HG02943 (cell line): ENCODE results near the gene ARHGAP20.
"Not testable (repeated sequence)": the region's sequence is repeated elsewhere in the genome, so short reads cannot be mapped to it uniquely, and the experiment has no call there.

Experiments used
- ATAC-seq: cut with Tn5 transposase; IDR thresholded peaks from one replicate; pipeline ENCODE4 v1.9.1; 2021; ENCODE audit warnings: mild to moderate bottlenecking, low read depth, moderate library complexity; ENCODE audit not compliant: unreplicated experiment

ARHGAP20 gene

DNA sequence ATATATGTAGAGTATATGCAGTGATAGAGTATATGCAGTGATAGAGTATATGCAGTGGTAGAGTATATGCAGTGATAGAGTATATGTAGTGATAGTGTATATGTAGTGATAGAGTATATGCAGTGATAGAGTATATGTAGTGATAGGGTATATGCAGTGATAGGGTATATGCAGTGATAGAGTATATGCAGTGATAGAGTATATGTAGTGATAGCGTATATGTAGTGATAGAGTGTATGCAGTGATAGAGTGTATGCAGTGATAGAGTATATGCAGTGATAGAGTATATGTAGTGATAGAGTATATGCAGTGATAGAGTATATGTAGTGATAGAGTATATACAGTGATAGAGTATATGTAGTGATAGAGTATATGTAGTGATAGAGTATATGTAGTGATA, 92.9 kb downstream of the ARHGAP20 start:
- ATAC-seq, result not testable (repeated sequence)

DNA sequence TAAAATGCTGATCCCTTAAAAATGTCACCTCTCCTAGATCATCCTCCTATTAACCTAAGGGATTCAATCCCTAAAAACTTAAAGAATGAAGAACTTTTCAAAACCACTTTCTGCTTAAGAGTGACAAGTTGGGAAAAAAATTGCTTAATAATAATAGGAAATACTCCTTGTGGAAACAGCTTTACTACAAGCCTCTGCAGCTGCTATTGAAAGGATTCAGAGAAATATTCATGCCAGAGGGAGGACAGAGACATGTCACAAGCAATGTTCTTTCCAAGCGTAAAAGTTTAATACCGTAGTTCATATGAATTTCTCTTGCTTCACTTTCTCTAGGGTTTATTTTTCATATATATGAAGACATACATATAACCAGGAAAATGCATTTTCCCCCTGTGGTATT, 98.2 kb downstream of the ARHGAP20 start:
- no peak for ATAC-seq

DNA sequence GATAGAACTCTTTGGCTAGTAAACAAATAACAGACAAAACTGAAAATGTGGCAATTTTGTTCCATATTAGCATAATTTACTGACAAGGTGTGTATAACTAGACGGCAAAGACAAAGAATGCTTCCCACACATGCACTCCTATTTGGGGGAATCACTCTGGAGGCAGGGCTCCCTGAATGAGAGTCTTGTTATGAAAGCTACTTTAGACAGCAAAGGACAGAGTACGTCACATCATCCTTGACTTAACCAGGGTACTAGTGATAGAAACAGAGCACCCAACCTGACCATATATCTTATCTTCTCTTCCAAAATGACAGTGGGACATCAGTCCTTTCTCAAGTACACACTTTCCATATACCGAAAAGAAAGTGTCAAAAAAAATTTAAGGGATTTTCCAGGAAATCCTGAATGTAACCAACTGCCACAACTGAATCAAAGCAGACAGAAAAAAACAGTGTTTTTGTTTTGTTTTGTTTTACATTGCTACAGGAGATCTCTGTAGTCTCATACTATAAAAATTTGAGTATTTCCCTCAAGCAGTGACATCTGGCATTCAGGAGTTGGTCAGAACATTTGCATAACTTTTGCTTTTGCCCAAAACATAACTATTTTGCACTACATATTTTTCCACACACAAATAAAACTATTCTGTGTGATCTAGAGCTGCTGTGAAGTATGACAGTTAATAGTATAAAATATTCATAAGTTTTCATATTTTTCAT, 98.9 kb downstream of the ARHGAP20 start:
- ATAC-seq, result no peak

DNA sequence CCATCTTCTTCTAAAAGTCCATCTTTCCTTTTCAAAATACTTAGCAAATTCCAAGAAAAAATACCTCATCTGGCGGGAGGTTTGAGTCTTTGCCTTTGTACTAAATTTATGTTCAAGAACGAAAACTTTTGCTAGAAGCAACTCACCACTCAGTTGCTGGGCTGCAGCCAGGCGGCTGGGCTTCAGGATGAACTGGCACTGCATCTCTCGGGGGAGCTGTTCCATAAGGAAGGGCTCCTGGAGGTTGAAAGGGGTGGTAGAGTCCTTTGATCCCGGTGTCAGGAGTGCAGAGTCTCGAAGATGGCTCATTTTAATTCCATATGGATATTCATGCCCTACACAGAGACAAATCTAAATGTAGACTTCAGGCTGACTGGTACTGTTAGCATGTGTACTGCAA, 105.8 kb downstream of the ARHGAP20 start:
- no peak for ATAC-seq

DNA sequence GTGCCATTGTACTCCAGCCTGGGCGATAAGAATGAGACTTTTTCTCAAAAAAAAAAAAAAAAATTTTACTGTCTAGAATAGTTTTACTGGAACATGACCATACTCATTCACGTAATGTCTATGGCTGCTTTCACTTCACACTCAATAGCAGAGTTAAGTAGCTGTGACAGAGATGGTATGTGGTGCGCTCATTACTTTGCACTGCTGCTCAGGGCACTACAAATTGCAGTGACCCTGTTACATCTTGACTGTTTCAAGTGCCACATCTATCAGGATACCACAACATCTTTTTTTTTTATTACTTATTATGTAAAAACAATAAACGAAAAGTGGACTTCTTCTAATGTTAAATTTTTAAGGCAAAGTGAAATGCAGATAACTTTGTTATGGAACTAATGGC, 110.3 kb downstream of the ARHGAP20 start:
- ATAC-seq, result no peak

DNA sequence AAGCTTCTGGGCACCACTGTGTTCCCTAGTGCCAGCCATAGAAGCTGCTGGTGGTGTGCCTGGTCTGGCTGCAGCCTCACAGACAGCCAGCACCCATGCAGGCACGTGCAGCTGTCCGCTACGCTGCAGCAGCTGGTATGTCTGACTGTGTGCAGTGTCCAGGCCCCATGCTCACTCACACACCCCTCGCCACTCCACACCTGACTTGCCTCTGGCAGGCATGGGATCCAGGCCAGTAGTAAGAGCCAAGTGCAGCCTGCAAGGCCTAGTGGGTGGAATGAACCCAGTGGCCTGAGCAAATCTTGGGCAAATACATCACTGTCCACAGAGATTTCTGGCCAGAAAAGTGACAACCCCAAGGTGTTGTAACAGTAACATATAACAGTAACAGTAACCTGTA, 111.9 kb downstream of the ARHGAP20 start:
- no peak for ATAC-seq

DNA sequence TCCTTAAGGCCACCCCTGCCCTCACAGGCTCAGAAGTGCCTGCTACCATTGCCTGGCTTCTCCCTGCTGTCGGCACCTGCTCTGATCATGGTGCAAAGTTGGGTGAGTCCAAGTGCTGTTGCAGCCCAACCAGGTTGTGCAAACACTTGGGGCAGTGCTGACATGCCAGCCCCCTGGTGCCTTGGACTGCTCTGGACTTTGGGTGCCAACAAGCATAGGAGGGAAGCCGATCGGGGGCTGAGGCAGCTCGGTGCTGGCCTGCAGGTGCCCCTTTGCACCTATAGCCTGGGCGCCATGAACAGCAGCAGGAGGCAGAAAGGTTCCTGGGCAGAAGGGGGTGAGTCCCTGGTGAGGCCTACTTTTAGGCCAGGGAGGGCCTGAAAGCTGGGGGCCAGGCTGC, 113.0 kb downstream of the ARHGAP20 start:
- no peak for ATAC-seq

DNA sequence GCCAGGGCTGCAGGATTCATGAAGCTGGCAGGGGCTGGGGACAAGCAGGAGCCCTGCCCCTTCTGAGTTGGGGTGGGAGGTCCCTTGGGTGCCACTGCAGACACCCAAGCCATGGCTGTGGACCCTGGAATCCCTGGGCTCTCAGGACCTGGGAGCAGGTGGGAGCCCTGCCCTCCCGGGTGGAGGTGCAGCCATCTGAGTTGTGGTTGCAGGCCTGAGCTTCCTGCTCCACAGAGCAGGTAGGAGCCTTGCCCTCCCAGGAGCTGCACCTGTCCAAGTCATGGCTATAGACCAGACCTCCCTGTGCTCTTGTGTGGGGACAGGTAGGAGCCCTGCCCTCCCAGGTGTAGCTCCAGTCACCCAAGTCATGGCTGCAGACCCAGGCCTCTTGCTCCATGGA, 113.5 kb downstream of the ARHGAP20 start:
- no peak for ATAC-seq

DNA sequence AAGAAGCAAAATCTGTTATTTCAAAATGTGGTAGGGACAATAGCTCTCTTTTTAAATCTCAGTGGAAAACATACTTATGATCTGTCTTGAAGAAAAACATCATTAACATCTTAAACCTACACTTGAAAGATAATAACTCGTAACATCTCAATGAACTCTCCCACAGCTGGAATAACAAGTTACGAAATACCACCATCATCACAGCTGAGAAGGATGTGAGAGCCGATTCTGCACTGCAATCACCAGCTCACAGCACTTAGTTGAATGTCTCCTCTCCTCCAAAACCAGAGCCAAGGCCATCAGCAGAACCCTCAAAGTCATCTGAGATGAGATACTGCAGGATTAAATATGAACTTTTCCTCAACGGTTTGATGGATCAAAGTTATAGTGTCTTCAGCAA, 124.3 kb downstream of the ARHGAP20 start:
- ATAC-seq, result no peak

DNA sequence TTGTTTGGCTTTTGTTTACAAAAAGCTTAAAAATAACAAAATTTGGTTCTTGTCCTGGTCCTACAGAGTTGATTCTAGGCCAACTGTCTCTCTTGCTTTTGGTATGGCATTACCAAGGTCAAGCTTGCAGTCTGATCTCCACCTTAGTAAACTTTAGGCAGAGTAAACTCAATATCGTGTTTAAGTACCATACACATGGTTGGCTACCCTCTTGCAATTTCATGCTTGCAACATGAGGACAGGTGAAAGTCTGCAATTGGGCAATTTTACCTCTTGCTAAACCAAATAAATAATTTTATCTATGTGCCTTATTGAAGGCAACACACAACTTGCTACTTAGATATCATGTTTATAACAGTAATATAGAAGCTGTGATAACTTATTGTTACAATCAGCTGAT, 125.1 kb downstream of the ARHGAP20 start:
- no peak for ATAC-seq

DNA sequence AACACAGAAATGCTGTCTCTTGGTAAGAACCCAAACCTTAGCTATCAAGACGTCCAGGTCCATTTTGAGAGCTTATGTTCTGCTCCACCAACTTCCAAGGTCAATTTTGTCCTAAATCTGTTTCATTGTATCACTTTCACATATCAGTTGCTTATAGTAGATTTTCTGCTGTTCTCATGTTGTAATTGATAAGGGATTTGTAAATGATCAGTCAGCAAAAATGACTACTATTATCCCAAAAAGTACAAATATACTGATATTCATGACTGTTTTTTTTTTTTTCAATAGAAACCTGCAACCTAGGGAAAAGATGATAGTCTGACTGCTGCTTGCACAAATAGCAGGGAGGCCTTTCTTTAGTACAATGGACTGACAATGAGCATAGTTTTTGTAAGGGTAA, 128.1 kb downstream of the ARHGAP20 start:
- ATAC-seq, result no peak

DNA sequence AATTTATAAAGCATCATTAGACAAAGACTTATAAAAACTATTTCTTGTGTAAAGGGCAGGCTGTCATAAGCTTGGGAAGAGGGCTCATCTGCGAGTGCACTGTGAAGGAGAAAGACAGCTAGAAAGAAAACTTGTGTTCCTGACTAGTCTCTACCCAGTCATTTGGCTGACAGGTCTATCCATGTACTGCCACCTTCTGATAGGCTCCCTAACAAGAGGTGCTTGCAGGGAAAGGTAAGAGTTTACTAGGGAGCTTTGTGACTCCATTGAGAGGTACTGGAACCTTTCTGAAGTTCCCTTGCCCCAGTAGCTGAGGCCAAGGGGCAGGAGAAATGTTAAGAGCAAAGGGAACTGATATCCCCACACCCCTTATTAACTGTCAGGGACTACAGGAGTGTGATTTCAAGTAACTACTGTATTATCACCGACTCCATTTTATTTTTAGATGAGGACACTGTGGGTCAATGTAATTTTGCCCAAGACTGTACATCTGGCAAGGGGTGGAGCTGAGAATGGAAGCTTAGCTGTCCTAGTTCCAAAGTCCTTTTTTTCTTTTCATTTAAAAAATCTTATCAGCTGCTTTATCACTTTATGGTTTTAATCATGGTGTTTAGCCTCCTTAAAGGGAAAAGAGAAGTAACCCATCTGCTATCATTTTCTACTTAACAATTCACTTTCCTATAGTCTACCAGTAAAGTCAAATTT, 129.4 kb downstream of the ARHGAP20 start:
- ATAC-seq, result no peak

DNA sequence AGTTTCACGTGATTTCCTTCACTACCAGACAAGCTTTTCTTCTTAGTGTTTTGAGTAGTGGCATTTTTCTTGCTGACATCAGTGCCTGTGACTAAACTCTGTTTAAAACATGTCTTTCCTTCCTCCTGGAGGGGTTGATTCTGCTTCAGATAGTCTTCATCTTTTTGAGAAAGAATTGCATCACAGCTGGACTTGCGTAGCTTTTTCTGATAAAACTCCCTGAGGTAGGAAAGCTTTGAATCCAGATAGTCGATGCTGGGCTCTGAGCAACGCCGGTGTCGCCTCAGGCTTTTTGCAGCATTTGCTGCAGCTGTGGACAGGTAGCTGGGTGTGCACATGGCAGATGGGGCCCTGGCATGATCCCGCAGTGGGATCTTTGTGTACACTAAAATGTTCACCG, 131.7 kb downstream of the ARHGAP20 start:
- no peak for ATAC-seq

DNA sequence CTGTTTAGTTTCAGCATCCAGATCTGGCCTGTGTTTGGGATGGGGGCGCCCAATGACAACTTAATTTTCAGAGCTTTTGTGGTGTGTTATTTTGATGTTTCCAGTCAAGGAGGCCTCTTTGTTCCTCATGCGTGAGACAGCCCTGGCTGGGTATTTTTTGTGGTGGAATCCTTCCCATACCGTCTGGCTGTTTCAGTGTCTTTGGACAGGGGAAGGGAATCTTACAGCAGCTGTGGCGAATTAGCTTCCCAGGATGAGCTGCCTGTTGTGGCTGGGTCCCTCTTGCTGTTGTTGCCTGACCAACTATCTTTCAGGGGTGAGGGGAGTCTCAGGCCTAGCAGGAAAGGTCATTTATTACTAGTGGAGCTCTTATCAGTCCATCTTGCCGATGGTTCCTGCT, 138.8 kb downstream of the ARHGAP20 start:
- ATAC-seq, result no peak

DNA sequence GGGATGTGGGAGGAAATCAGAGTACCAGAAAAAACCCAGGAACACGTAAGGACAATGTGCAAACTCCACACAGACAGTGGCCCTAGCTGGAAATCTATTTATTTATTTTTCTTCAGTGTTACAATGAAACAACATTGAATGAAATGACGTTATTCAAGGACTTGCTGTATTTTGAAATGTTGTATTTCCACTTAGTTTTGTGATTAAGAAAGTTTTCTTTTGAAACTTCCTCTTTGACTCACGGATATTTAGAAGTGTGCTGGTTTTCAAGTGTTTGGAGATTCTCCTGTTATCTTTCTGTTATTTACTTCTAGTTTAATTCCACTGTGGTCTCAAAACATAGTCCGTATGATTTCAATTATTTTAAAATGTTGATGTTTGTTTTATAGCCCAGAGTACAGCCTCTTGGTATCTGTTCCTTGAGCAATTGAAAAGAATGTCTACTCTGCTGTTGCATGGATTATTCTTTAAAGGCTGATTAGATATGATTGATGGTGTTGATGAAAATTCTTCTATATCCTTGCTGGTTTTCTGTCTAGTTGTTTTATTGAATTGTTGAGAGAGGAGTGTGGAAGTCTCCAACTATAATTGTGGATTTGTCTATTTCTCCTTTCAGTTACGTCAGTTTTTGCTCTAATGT, 141.0 kb downstream of the ARHGAP20 start:
- ATAC-seq, result no peak

DNA sequence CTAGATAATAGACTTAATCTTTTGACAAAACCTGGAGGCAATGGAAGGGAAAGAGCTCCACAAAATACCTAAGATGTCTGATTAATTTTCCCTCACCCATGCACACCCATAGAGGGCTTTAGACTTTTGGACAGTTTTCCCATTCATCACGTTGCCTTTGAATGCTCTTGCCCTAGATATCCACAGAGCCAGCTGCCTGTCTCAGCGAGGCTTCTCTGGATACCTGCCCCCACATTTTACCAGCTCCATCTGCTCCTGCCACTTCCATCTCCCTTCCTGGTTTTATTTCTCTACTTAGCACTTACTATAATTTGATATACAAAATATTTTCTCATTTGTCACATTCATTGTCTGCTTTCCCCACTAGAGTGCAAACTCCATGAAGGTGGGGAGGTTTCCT, 145.7 kb downstream of the ARHGAP20 start:
- ATAC-seq, result no peak

DNA sequence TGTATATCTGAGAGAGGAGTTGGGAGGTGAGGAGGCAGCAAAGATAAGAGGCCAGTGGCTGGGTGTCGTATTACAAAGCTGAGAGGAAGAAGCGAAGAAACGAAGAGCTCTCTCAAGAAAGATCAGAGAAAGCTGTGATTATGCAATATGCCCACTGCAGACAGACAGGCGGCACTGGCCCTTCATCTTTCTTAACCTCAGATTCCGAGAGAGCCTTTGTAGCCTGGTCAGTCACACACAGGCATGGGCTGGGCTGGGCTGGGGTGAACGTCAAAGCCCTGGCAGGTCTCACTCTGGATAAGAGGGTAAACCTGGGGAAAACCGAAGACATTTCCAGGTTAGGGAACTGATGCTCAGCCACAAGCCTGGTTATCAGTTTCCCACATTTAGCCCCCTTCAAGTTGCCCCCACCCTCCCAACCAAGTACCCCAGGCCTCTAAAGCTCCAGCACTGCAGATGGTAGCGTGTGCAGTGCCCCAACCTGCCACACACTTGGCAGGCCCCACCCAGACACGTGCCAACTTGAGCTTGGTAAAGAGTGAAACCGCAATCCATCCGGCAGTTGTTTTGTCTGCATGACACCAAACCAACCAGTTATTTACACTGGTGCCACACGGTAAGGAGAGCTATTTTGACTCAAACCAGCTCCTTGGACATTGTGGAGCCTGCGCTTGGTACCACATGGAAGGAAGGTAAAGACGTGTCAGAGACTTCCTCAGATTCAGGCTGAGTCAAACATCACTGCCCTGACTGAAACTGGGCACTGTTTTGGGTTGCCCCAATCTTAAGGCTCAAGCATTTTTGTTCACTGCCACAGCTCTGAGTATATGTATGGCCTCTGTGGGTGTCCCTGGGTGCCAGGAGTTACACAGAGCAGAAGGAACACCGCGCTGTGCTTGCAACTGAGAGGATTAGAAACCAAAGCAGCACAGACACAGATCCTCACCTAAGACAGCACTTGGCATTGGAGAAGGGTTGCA, 146.6 kb downstream of the ARHGAP20 start:
- ATAC-seq, result no peak

DNA sequence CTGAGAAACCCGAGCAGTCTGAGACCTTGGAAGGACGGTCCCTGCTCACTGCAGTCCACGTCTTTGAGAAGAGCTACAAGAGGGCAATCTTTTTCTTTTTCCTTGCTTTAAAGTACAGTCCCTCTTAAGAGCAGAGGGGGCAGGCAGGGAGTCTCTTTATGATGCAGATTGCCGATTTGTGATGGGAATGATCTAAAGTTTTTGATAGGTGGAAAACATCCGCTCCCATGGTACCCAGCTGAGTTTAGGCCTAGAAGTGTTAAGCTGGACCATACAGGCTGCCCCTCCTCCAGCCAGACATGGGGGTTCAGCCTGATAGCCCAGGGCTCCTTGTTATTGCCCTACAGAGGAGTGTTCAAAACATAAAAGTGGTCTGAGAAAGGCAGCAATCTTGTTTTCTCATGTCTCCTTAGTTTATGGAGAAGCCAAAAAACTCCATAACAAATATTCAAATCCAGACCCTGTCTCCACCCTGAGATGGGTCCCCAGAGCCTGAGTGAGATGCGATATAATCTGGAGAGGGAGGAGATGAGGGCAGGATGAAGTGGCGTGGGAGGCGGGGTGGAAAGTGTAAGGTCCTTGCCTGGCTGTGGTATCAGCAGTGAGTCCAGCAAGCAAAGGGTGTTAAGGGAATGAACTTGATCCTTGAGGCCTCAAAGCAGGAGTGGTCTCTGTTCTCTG, 147.4 kb downstream of the ARHGAP20 start:
- ATAC-seq, result no peak

DNA sequence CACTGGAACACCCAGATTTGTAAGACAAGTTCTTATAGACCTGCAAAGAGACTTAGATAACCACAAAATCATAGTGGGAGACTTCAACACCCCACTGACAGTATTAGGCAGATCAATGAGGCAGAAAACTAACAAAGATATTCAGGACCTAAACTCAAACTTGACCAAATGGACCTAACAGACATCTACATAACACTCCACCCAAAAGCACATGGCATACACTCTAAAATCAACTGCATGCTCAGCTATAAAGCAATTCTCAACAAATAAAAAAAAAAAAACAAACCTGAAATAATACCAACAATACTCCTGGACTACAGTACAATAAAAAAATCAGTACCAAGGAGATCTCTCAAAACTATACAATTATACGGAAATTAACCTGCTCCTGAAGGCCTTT, 167.5 kb downstream of the ARHGAP20 start:
- no peak for ATAC-seq

DNA sequence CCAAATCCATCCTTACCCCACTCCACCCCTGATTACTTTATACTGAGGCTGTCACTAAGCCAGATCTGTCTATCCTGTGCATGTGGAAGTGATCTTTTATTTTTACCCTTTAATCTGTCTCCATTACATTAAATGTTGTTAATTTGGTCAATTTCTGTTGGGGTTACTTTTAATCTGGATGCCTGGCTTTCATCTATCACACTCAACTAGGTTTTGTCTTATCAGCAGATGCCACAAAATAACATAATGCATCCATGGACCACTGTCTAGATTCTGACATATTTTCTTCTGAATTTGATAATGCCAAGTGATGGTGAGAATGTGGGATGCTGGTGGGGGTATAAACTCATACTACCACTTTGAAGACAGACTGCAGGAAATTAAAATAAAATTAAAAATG, 174.1 kb downstream of the ARHGAP20 start:
- ATAC-seq, result no peak
